HL-60 (cell line): ENCODE results near the gene APOE.

Experiments
- DNase-seq, 2 experiments: peaks; one replicate each; pipeline ENCODE4 v3.0.0-alpha.2; 2010 to 2020; ENCODE audit warnings: low read depth in 1 of 2, low spot score in 1 of 2
- H3K27ac ChIP-seq: fragments of 250-450 bp; sonication (Bioruptor Pico); replicated peaks from 2 replicates; pipeline ENCODE4 v1.5.1; 2020; ENCODE audit warnings: mild to moderate bottlenecking, moderate library complexity
- H3K27me3 ChIP-seq: fragments of 250-450 bp; sonication (Bioruptor Pico); 2 replicates; pipeline ENCODE4 v1.5.1; 2021; ENCODE audit warnings: mild to moderate bottlenecking, moderate library complexity; ENCODE audit not compliant: insufficient read depth, poor library complexity, severe bottlenecking
- H3K4me3 ChIP-seq: replicated peaks from 2 replicates; pipeline ENCODE4 v1.5.1; 2011; ENCODE audit warnings: mild to moderate bottlenecking, control low read depth, low read length; ENCODE audit not compliant: insufficient read depth
- CTCF ChIP-seq: IDR thresholded peaks from one replicate; pipeline ENCODE4 v1.5.1; 2011; ENCODE audit warnings: low read length, control low read depth, inconsistent platforms; ENCODE audit not compliant: insufficient read depth
- GABPA ChIP-seq: IDR thresholded peaks from 2 replicates; pipeline ENCODE4 v1.6.1; 2012; ENCODE audit warnings: low read depth
- POLR2AphosphoS5 ChIP-seq: IDR thresholded peaks from 2 replicates; pipeline ENCODE4 v1.6.1; 2012; ENCODE audit warnings: low read depth
- REST ChIP-seq: IDR thresholded peaks from 2 replicates; pipeline ENCODE4 v1.6.1; 2012; ENCODE audit warnings: low read depth; ENCODE audit not compliant: insufficient replicate concordance
- SPI1 ChIP-seq: IDR thresholded peaks from 2 replicates; pipeline ENCODE4 v1.6.1; 2012; ENCODE audit warnings: low read depth, mild to moderate bottlenecking, borderline replicate concordance

APOE gene

GRCh38 chr19:44904426-44904994 lies 1.1 kb upstream of the APOE start:
- Histone ChIP-seq H3K4me3 (no peak overlapping the region), H3K27ac (no peak overlapping the region), H3K27me3 (peaks cover 10% of the 10 kb centered on the region)
- peak; percentile 26 for TF ChIP-seq POLR2AphosphoS5
- no peak for TF ChIP-seq CTCF
- no peak for DNase-seq

- no peak for DNase-seq
- Histone ChIP-seq H3K4me3 (no peak overlapping the region), H3K27ac (no peak overlapping the region), H3K27me3 (peaks cover 10% of the 10 kb centered on the region)
- TF ChIP-seq CTCF = no peak
- no peak for TF ChIP-seq POLR2AphosphoS5
- no peak for TF ChIP-seq SPI1
- TF ChIP-seq GABPA = no peak
- TF ChIP-seq REST = no peak
Observed at GRCh38 chr19:44907613-44908012, 2.0 kb downstream of the APOE start.

GRCh38 chr19:44908074-44908835 lies 2.7 kb downstream of the APOE start:
- Histone ChIP-seq H3K4me3 (no peak overlapping the region), H3K27ac (no peak overlapping the region), H3K27me3 (peaks cover 10% of the 10 kb centered on the region)
- no peak for DNase-seq
- TF ChIP-seq POLR2AphosphoS5 = no peak
- TF ChIP-seq CTCF = no peak
- no peak for TF ChIP-seq SPI1

- Histone ChIP-seq H3K4me3 (no peak overlapping the region), H3K27me3 (peaks cover 10% of the 10 kb centered on the region), H3K27ac (no peak overlapping the region)
- TF ChIP-seq SPI1 (no peak), CTCF (no peak), REST (no peak), POLR2AphosphoS5 (no peak), GABPA (no peak)
- no peak for DNase-seq
Observed at GRCh38 chr19:44908836-44909261, 3.3 kb downstream of the APOE start.
